Measurements from ENCODE around the gene CTIF. TPM values are rescaled to one million over a fixed set of nuclear protein-coding genes. Genes with fewer than 3 reads are reported as not detected.

The CTIF gene
- total RNA-seq, 1 donor from 2014 or later = 137 TPM

DNA sequence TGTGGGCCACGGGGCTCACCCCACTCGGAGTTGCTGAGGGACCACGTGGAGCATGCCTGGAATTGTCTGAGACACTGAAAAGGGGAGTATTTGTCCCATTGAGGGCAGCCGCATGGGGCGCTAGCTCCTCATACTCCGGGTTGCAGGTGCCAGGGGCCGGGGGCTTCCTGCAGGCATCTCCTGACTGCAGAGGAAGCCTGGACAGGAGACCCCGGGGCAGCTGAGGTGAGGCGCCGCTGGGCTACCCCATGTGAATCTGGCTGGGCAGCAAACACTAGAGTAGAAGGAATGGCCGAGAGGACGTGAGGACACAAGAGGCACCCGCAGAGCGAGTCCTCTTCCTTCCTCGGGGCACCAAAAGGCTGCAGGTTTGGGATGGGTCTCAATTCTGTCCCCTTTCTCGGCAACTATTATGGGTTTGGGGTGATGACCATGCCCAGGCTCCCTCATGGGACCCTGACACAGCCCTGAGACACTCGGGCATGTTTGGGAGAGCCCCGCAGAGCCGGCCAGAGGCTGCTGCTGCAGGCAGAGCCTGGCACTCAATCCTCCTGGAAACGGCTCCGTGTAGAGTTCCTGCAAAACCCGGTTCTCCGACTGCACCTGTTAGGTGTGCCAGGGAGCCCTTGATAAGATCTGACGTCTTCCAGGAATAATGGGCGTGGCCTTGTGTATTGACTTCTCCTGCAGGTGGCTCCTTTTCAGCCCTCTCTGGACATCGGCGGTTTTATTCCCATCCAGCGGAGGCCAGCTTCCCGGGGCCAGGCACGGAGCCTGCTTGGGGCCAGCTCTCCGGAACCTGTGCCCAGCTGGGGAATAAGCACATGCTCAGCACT is 77.0 kb downstream of the CTIF start:
- DNase-seq = no peak
- H3K27me3 Mint-ChIP-seq (ENCODE audit: unreplicated experiment) = peaks cover 5% of the 10 kb centered on the region
- TF ChIP-seq, protein P1, sequence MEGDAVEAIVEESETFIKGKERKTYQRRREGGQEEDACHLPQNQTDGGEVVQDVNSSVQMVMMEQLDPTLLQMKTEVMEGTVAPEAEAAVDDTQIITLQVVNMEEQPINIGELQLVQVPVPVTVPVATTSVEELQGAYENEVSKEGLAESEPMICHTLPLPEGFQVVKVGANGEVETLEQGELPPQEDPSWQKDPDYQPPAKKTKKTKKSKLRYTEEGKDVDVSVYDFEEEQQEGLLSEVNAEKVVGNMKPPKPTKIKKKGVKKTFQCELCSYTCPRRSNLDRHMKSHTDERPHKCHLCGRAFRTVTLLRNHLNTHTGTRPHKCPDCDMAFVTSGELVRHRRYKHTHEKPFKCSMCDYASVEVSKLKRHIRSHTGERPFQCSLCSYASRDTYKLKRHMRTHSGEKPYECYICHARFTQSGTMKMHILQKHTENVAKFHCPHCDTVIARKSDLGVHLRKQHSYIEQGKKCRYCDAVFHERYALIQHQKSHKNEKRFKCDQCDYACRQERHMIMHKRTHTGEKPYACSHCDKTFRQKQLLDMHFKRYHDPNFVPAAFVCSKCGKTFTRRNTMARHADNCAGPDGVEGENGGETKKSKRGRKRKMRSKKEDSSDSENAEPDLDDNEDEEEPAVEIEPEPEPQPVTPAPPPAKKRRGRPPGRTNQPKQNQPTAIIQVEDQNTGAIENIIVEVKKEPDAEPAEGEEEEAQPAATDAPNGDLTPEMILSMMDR (IDR thresholded peaks at IDR 0.05; ENCODE audit: partially characterized antibody, unreplicated experiment) = no peak
- peaks cover 35% of the 10 kb centered on the region for H3K4me1 Mint-ChIP-seq (ENCODE audit: low read depth, unreplicated experiment)
- H3K27ac Mint-ChIP-seq (ENCODE audit: unreplicated experiment) = no peak overlapping the region
- no peaks in the 10 kb centered on the region for H3K36me3 Mint-ChIP-seq (ENCODE audit: unreplicated experiment)
- H3K4me3 Mint-ChIP-seq (ENCODE audit: unreplicated experiment) = no peak overlapping the region
- peaks cover 8% of the 10 kb centered on the region for H3K9me3 Mint-ChIP-seq (ENCODE audit: unreplicated experiment)

DNA sequence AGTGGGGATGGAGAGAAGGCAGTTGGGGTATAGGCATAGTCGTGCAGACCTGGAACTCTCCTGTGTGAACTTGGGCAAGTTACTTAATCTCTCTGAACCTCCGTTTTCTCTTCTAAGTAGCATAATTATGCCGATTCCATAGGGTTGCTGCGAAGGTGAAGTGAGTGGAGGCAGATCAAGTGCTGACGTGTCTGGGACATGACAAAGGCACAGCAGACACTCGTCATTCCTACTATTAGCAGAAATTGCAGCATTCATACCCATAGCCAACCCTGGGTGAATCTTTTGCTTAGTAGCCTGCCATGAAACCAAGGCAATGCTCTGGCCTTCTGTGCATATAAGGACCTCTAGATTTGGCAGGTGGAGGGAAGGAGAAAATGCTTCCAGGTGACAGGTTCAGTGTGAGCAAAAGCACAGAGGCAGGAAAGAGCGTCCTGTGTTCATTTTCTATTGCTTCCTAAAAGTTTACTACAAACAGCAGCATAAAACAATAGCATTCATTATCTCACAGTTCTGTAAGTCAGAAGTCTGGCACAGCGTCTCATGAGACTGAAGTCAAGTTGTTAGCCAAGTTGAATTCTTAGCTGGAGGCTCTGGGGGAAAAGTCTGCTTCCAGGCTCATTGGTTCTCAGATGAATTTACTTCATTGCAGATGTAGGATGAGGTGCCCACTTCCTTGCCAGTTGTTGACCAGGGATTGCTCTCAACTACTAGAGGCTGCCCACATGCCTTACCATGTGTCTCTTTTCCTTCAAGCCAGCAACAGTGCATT is 77.8 kb downstream of the CTIF start:
- TF ChIP-seq, protein P1 (IDR thresholded peaks at IDR 0.05; ENCODE audit: partially characterized antibody, unreplicated experiment) = no peak
- H3K27me3 Mint-ChIP-seq (ENCODE audit: unreplicated experiment) = peaks cover 8% of the 10 kb centered on the region
- peaks cover 30% of the 10 kb centered on the region for H3K4me1 Mint-ChIP-seq (ENCODE audit: low read depth, unreplicated experiment)
- no peaks in the 10 kb centered on the region for H3K36me3 Mint-ChIP-seq (ENCODE audit: unreplicated experiment)
- peaks cover 9% of the 10 kb centered on the region for H3K9me3 Mint-ChIP-seq (ENCODE audit: unreplicated experiment)
- no peak overlapping the region for H3K27ac Mint-ChIP-seq (ENCODE audit: unreplicated experiment)
- no peak for DNase-seq
- no peak overlapping the region for H3K4me3 Mint-ChIP-seq (ENCODE audit: unreplicated experiment)

DNA sequence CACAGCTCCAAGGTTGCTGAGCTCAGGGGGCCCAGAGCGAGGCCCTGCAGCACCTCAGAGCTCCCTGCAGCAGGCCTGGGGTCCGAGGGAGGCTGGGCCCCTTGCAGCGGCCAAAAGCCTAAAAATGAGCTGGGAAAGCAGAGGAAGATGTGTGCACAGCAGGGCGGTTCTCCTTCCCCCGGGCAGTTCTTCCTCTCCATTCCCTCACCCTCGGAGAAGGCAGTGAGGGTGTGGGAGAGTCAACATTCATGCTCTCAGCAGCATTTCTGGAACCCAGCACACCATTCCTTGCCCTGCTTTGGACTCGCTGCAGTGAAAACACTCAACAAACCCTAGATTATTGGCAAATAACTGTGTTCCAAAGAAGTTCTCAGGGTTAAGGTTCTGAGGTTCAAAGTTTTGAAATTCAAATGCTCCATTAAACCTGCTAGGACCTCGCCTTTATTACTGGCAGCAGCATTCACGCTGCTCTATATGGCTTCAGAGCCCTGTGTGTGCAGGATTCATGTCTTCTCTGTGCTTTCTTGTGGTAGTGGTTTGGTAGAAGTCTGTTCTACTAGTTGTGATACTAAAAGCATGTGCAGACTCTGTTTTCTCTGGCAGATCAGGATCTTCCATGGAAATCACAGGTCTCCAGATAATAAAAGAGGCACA is 79.1 kb downstream of the CTIF start:
- TF ChIP-seq, protein P1 (IDR thresholded peaks at IDR 0.05; ENCODE audit: partially characterized antibody, unreplicated experiment) = no peak
- peaks cover 13% of the 10 kb centered on the region for H3K9me3 Mint-ChIP-seq (ENCODE audit: unreplicated experiment)
- peaks cover 12% of the 10 kb centered on the region for H3K27me3 Mint-ChIP-seq (ENCODE audit: unreplicated experiment)
- H3K4me3 Mint-ChIP-seq (ENCODE audit: unreplicated experiment) = peak overlapping the region; percentile 42
- DNase-seq = no peak
- peaks cover 22% of the 10 kb centered on the region for H3K4me1 Mint-ChIP-seq (ENCODE audit: low read depth, unreplicated experiment)
- H3K27ac Mint-ChIP-seq (ENCODE audit: unreplicated experiment) = peak overlapping the region; percentile 11
- H3K36me3 Mint-ChIP-seq (ENCODE audit: unreplicated experiment) = no peaks in the 10 kb centered on the region

DNA sequence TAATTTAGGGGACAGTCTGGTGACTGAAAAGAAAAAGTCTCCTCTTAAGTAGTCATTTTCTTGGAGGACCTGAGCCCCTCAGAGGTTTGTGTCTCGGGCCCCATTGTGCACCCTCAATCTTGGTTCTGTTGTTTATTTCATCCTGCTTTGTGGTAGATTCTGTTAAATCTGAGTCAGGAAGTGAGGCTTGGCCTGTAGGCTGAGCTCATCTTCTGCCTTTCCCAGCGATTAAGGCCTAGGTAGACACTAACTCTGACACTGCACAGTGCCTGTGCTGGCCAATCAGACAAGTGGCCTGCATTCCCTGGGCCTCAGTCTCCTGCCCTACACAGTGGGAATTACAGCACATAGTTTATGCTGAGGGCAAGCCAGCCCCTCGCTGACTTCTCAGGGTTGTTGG is 80.2 kb downstream of the CTIF start:
- no peak overlapping the region for H3K4me3 Mint-ChIP-seq (ENCODE audit: unreplicated experiment)
- peaks cover 14% of the 10 kb centered on the region for H3K9me3 Mint-ChIP-seq (ENCODE audit: unreplicated experiment)
- H3K36me3 Mint-ChIP-seq (ENCODE audit: unreplicated experiment) = no peaks in the 10 kb centered on the region
- TF ChIP-seq, protein P1 (IDR thresholded peaks at IDR 0.05; ENCODE audit: partially characterized antibody, unreplicated experiment) = no peak
- DNase-seq = no peak
- peaks cover 11% of the 10 kb centered on the region for H3K4me1 Mint-ChIP-seq (ENCODE audit: low read depth, unreplicated experiment)
- no peak overlapping the region for H3K27ac Mint-ChIP-seq (ENCODE audit: unreplicated experiment)
- H3K27me3 Mint-ChIP-seq (ENCODE audit: unreplicated experiment) = peaks cover 15% of the 10 kb centered on the region
